ENCODE data around the gene RITA1.

RITA1 gene

GRCh38 chr12:113142173-113142885 is 43.2 kb upstream of the RITA1 start:
- H3K4me3 ChIP-seq (ENCODE audit: low read depth, low read length): no peak overlapping the region
- no peak for DNase-seq (ENCODE audit: low read depth)
- TF ChIP-seq CTCF (IDR thresholded peaks at IDR 0.05; ENCODE audit: low read depth, low read length, missing control alignments): no peak

- no peak for DNase-seq (ENCODE audit: low read depth)
- no peak overlapping the region for H3K4me3 ChIP-seq (ENCODE audit: low read depth, low read length)
- no peak for TF ChIP-seq CTCF (IDR thresholded peaks at IDR 0.05; ENCODE audit: low read depth, low read length, missing control alignments)
These were observed 42.6 kb upstream of the RITA1 start for GRCh38 chr12:113142886-113143332.

- DNase-seq (ENCODE audit: low read depth): no peak
- no peak for TF ChIP-seq CTCF (IDR thresholded peaks at IDR 0.05; ENCODE audit: low read depth, low read length, missing control alignments)
These were observed 41.6 kb upstream of the RITA1 start for GRCh38 chr12:113143959-113144358.

GRCh38 chr12:113144806-113145205 is 40.7 kb upstream of the RITA1 start:
- TF ChIP-seq CTCF (IDR thresholded peaks at IDR 0.05; ENCODE audit: low read depth, low read length, missing control alignments): no peak
- no peak for DNase-seq (ENCODE audit: low read depth)
- H3K4me3 ChIP-seq (ENCODE audit: low read depth, low read length): no peak overlapping the region

More at GRCh38 chr12:113143959-113144358, 41.6 kb upstream of the RITA1 start:
- H3K4me3 ChIP-seq (ENCODE audit: low read depth, low read length): no peak overlapping the region

GRCh38 chr12:113145720-113146551 is 39.6 kb upstream of the RITA1 start:
- DNase-seq (ENCODE audit: low read depth): no peak
- TF ChIP-seq CTCF (IDR thresholded peaks at IDR 0.05; ENCODE audit: low read depth, low read length, missing control alignments): no peak
- no peak overlapping the region for H3K4me3 ChIP-seq (ENCODE audit: low read depth, low read length)

- no peak for DNase-seq (ENCODE audit: low read depth)
- no peak overlapping the region for H3K4me3 ChIP-seq (ENCODE audit: low read depth, low read length)
- TF ChIP-seq CTCF (IDR thresholded peaks at IDR 0.05; ENCODE audit: low read depth, low read length, missing control alignments): no peak
These were observed 38.5 kb upstream of the RITA1 start for GRCh38 chr12:113146999-113147398.
